Nephron progenitor cell (in vitro differentiated cells): ENCODE data around the gene TOB1.

Experiments
- DNase-seq: peaks from one replicate; pipeline ENCODE4 v3.0.0; 2021
- H3K27ac Mint-ChIP-seq: 2 replicates; pipeline ENCODE4 v1.8.0; 2021; ENCODE audit warnings: mild to moderate bottlenecking, moderate library complexity, mixed read lengths
- H3K27me3 Mint-ChIP-seq: 2 replicates; pipeline ENCODE4 v1.8.0; 2021; ENCODE audit warnings: mild to moderate bottlenecking, low read depth, mixed read lengths; ENCODE audit not compliant: poor library complexity
- H3K36me3 Mint-ChIP-seq: 2 replicates; pipeline ENCODE4 v1.8.0; 2021; ENCODE audit warnings: low read depth, mixed read lengths
- H3K4me1 Mint-ChIP-seq: 2 replicates; pipeline ENCODE4 v1.8.0; 2021; ENCODE audit warnings: mixed read lengths
- H3K4me3 Mint-ChIP-seq: 2 replicates; pipeline ENCODE4 v1.8.0; 2021; ENCODE audit warnings: mild to moderate bottlenecking, moderate library complexity, mixed read lengths
- H3K9me3 Mint-ChIP-seq: 2 replicates; pipeline ENCODE4 v1.8.0; 2021; ENCODE audit warnings: mild to moderate bottlenecking, moderate library complexity, mixed read lengths
- TF ChIP-seq, protein P1 (sequence below): fragments of 200-600 bp; sonication (generic); IDR thresholded peaks from 2 replicates; pipeline ENCODE4 v1.5.0; 2021; ENCODE audit warnings: antibody characterized with exemption

Gene TOB1

DNA sequence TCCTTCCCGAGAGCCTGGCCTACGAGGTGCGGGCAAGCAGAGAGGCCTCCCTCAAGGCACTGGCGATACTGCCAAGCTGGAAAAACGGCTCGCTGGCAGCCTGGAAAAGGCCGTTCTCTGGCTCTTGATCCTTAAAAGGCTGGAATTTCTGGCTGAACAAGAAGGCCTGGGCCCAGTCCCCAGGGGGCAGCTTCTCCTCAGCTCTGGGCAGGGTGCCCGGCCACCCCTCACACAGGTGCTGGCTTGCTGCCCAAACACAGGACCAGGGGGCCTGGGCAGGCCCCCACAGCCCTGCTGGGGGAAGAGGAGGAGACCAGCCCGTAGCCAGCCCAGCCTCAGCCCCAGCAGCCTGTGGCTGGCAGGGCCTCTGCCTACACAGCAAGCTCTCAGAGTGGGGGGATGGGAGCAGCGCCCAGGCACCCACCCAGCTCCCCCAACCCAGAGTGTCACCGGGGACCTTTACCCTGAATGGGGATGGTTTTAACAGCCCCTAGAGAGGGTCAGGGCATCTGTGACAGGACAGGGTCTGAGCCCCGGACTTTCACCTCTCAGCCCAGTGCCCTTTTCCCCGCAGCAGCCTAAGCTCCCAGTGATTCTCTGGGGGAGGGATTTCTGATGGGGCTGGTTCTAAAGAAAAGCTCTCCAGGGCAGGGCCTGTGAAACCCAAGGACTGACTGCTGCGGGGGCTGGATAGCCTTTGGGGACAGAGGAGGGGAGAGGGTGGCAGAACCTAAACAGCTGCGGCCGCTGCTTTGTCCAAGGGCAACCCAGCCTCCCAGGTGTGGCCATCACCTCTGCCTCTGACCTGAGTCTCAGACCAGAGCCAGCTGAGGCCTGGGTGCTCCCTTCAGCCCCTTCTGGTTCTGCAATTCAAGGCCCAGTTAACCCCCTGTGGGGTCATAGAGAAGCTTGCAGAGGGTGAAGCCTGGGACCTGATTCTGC is 38.6 kb upstream of the TOB1 start:
- Mint-ChIP-seq H3K27me3 (no peaks in the 10 kb centered on the region), H3K27ac (peak overlapping the region; percentile 48), H3K4me1 (peaks cover 81% of the 10 kb centered on the region), H3K4me3 (no peak overlapping the region), H3K36me3 (no peaks in the 10 kb centered on the region), H3K9me3 (no peaks in the 10 kb centered on the region)
- DNase-seq = no peak
- TF ChIP-seq, protein P1, sequence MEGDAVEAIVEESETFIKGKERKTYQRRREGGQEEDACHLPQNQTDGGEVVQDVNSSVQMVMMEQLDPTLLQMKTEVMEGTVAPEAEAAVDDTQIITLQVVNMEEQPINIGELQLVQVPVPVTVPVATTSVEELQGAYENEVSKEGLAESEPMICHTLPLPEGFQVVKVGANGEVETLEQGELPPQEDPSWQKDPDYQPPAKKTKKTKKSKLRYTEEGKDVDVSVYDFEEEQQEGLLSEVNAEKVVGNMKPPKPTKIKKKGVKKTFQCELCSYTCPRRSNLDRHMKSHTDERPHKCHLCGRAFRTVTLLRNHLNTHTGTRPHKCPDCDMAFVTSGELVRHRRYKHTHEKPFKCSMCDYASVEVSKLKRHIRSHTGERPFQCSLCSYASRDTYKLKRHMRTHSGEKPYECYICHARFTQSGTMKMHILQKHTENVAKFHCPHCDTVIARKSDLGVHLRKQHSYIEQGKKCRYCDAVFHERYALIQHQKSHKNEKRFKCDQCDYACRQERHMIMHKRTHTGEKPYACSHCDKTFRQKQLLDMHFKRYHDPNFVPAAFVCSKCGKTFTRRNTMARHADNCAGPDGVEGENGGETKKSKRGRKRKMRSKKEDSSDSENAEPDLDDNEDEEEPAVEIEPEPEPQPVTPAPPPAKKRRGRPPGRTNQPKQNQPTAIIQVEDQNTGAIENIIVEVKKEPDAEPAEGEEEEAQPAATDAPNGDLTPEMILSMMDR = no peak

DNA sequence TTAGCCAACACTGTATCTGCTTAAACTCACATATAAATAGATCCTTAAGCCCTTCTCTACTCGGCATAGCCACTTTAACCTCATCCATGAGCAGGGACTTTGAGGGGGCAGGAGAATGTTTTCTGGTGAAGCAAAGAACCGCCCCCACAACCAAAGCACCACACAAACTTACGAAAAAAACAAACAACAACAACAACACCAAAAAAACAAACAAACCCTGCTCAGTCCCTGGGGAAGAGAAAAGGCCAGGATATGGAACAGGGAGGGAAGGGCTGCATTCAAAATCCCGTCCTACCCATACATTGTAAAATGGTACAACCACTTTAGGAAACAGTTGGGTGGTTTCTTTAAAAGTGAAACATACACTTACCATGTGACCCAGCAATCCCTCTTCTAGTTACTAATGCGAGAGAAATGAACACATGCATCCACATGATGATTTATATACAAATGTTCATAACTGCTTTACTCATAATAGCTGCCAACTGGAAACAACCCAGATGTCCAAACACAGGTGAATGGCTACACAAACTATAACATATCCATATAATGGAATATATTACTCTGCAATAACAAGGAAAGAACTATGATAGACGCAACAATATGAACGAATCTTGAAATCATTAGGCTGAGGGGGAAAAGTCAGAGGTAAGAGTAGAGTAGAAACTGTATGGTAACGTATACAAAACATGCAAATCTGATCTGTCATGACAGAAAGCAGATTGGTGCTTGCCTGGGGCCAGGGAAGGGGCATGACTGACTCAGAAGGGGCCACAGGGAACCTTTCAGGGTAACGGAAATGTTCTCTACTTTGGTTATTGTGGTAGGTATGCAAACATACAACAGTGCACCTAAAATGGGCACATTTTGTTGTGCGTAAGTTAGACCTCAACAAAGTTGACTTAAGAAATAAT is 37.7 kb upstream of the TOB1 start:
- Mint-ChIP-seq H3K27me3 (no peaks in the 10 kb centered on the region), H3K9me3 (no peaks in the 10 kb centered on the region), H3K36me3 (no peaks in the 10 kb centered on the region), H3K4me3 (peak overlapping the region; percentile 5), H3K27ac (no peak overlapping the region), H3K4me1 (peaks cover 79% of the 10 kb centered on the region)
- DNase-seq = no peak
- TF ChIP-seq, protein P1 = no peak

- DNase-seq = no peak
- Mint-ChIP-seq H3K4me1 (peaks cover 79% of the 10 kb centered on the region), H3K27me3 (peaks cover 5% of the 10 kb centered on the region), H3K27ac (peak overlapping the region; percentile 73), H3K9me3 (no peaks in the 10 kb centered on the region), H3K36me3 (no peaks in the 10 kb centered on the region), H3K4me3 (peak overlapping the region; percentile 18)
- TF ChIP-seq, protein P1 = no peak
Measured at GRCh38 chr17:50902372-50903353, 36.5 kb upstream of the TOB1 start.

DNA sequence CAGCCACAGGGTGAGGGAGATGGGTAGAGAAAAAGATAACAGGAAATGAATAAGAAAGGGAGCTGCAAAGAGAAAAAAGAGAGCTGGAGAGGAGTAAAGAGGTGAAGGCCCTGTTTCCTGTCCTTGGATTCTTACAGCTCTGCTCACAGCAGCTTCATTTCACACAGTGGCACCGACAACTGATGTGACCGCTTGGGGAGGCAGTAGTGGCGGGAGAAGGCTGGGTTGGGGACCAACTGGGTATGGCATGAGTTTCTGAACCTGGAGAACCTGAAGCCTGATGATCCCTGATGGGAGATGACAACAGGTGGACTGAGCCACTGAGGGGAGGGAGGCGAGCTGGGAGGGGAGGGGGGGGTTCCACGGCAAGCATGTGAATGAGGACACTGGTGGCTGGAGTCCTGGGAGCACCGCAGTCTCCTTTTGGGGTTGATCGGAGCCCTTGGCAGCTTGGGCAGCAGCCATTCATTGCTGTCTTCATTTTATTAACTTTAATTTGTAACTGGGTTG is 34.3 kb upstream of the TOB1 start:
- Mint-ChIP-seq H3K27me3 (peaks cover 5% of the 10 kb centered on the region), H3K9me3 (no peaks in the 10 kb centered on the region), H3K4me3 (no peak overlapping the region), H3K27ac (peak overlapping the region; percentile 93), H3K36me3 (no peaks in the 10 kb centered on the region), H3K4me1 (peaks cover 63% of the 10 kb centered on the region)
- no peak for DNase-seq
- TF ChIP-seq, protein P1 = no peak
